ENCODE measurements around the gene RPGRIP1.

DNA sequence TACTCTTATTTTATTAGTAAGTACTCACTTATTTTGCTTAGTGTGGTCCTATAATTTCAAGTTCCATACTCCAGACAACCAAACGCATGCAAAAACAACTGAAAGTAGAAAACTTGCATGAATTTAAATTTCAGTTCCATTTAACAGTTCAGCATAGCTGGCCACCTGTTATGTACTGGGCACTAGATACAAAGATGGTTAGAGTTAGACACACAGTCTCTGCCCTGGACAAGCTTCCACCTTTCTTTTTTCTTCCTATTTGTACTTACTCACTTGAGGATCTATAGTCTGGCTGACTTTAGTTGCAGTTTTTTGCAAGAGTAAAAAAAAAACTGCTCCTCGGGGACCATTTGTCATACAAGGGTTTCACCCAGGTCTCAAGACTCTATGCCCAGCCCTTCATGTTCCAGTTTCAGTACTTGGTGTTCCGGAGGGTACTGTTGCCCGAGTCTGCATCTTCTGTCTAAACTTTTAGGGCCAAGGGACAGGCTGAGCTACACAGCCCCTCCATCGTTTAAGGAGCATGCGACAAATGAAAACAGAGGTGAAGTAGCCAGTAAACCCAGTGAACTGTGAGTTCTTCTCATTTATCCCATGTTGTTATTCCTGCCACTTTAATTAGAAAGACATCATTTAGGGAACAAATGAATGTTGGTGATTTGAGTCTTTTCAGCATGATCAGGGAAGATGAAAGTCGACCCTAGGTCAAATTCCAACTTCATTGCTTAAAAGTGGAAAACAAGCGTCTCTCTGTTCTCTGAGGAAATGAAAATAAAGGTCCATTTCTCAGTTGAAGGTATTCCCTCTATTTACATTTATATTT, 22.3 kb downstream of the RPGRIP1 start:
- no peak for TF ChIP-seq POLR2AphosphoS5 (IDR thresholded peaks at IDR 0.05; ENCODE audit: borderline replicate concordance, low read depth, low read length)
- no peak for TF ChIP-seq EZH2 (IDR thresholded peaks at IDR 0.05)

All from SK-N-MC (cell line).